Caco-2 (cell line): ENCODE data around the gene CDA. TPM values are rescaled to one million over a fixed set of nuclear protein-coding genes. Genes with fewer than 3 reads are reported as not detected.

Source experiments
- BruUV-seq: library from RNA; stranded (reverse); fragments of 400-500 nt; replicated peaks from 2 replicates; lab custom pipeline; 2021; lab: Mats Ljungman, UMichigan
- CTCF ChIA-PET: fragments of 300-600 bp; sonication (Branson Sonifier 250); formaldehyde crosslinking; loops from one replicate; lab custom pipeline; 2022; ENCODE audit warnings: antibody characterized with exemption; lab: Charles Lee
- POLR2A ChIA-PET: fragments of 300-600 bp; sonication (Branson Sonifier 250); formaldehyde crosslinking; loops from one replicate; lab custom pipeline; 2022; ENCODE audit warnings: antibody characterized with exemption; lab: Charles Lee
- DNase-seq, 2 experiments: peaks; one replicate each; pipeline versions ENCODE4 v3.0.0 to v3.0.0-alpha.2; 2020 to 2022
- H3K27me3 ChIP-seq: replicated peaks from 2 replicates; pipeline ENCODE4 v1.6.0; 2011; ENCODE audit warnings: low read length; ENCODE audit not compliant: control insufficient read depth, insufficient read depth
- H3K36me3 ChIP-seq: 2 replicates; pipeline ENCODE4 v1.5.1; 2011; ENCODE audit warnings: low read length; ENCODE audit not compliant: control insufficient read depth, insufficient read depth
- H3K4me1 ChIP-seq: fragments of 250-450 bp; sonication (Bioruptor Pico); 2 replicates; pipeline ENCODE4 v1.5.1; 2020; ENCODE audit warnings: mild to moderate bottlenecking
- H3K4me3 ChIP-seq: 2 replicates; pipeline ENCODE4 v1.5.1; 2011; ENCODE audit warnings: low read depth, mild to moderate bottlenecking, control low read depth, low read length
- H3K9me3 ChIP-seq: fragments of 250-450 bp; sonication (Bioruptor Pico); 2 replicates; pipeline ENCODE4 v1.5.1; 2020; ENCODE audit warnings: mild to moderate bottlenecking, moderate library complexity
- H3K27ac Mint-ChIP-seq: one replicate; pipeline ENCODE4 v1.8.0; 2022; ENCODE audit warnings: mixed read lengths; ENCODE audit not compliant: unreplicated experiment
- H3K27me3 Mint-ChIP-seq: one replicate; pipeline ENCODE4 v1.8.0; 2022; ENCODE audit warnings: mixed read lengths; ENCODE audit not compliant: insufficient read depth, unreplicated experiment
- H3K36me3 Mint-ChIP-seq: one replicate; pipeline ENCODE4 v1.8.0; 2022; ENCODE audit warnings: mild to moderate bottlenecking, mixed read lengths; ENCODE audit not compliant: insufficient read depth, unreplicated experiment
- H3K4me1 Mint-ChIP-seq: one replicate; pipeline ENCODE4 v1.8.0; 2022; ENCODE audit warnings: low read depth, mixed read lengths; ENCODE audit not compliant: unreplicated experiment
- H3K4me3 Mint-ChIP-seq: one replicate; pipeline ENCODE4 v1.8.0; 2022; ENCODE audit warnings: mild to moderate bottlenecking, moderate library complexity, mixed read lengths; ENCODE audit not compliant: unreplicated experiment
- H3K9me3 Mint-ChIP-seq: one replicate; pipeline ENCODE4 v1.8.0; 2022; ENCODE audit warnings: mixed read lengths; ENCODE audit not compliant: unreplicated experiment
- intact Hi-C: fragments of 100-400 bp; cut with micrococcal nuclease; formaldehyde crosslinking; loops from one replicate; pipeline ENCODE4 v1.10.0; 2022; ENCODE audit not compliant: unreplicated experiment
- total RNA-seq: library from RNA; stranded (reverse); gene quantifications from 2 replicates; pipeline ENCODE4 v1.2.3, GENCODE V29; 2022
- TF ChIP-seq, protein P1 (sequence below), 2 experiments: fragments of 200-600 bp in 1 of 2; IDR thresholded peaks; 1 replicate in 1 of 2; 2 replicates in 1 of 2; pipeline versions ENCODE4 v1.5.1 to v1.8.0; 2011 to 2022; ENCODE audit warnings: antibody characterized with exemption in 1 of 2, control low read depth in 1 of 2, inconsistent platforms in 1 of 2, low read depth in 1 of 2, low read length in 1 of 2, mild to moderate bottlenecking in 1 of 2, moderate library complexity in 1 of 2; ENCODE audit not compliant: insufficient read depth in 1 of 2, severe bottlenecking in 1 of 2, unreplicated experiment in 1 of 2

CDA gene
- total RNA-seq, 1 experiment from 2014 or later: 0.95 TPM

DNA sequence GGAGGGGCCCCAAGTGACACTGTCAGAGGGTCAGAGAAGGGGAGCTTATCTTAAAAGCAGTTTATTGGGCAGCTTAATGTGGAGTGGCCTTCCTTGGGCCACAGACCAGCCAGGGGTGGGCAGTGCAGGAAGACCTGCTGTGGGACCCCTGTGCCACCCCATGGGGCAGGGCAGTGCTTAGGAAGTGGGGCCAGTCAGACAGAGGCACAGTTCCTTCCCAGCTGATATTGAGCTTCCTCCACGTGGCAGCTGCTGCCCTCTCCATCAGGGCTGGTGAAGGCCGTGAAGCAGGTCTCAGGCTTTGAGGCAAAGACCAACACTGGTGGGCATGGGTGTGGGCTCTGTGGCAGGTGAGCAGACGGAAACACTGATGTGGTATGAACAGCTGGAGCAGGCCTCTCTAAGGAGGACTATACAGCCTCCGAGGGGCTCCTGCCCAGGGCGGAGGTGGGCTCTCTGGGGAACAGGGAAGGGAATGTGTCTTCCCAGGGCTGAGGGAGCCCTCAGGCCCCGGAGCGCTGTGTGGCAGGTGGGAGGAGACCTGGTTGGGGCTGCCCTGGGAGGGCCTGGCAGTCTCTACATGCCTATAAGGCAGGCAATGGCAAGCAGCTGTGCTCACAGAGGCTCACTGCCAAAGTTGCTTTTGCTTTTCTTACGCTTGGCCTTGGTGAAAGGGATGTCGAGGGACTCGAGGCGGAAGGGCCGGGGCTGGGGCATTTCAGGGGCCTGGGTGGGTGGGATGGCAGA, 75.2 kb downstream of the CDA start:
- Mint-ChIP-seq H3K9me3 (no peaks in the 10 kb centered on the region), H3K4me1 (peaks cover 19% of the 10 kb centered on the region), H3K36me3 (peaks cover 23% of the 10 kb centered on the region), H3K4me3 (no peak overlapping the region), H3K27me3 (no peaks in the 10 kb centered on the region), H3K27ac (no peak overlapping the region)
- TF ChIP-seq, protein P1, sequence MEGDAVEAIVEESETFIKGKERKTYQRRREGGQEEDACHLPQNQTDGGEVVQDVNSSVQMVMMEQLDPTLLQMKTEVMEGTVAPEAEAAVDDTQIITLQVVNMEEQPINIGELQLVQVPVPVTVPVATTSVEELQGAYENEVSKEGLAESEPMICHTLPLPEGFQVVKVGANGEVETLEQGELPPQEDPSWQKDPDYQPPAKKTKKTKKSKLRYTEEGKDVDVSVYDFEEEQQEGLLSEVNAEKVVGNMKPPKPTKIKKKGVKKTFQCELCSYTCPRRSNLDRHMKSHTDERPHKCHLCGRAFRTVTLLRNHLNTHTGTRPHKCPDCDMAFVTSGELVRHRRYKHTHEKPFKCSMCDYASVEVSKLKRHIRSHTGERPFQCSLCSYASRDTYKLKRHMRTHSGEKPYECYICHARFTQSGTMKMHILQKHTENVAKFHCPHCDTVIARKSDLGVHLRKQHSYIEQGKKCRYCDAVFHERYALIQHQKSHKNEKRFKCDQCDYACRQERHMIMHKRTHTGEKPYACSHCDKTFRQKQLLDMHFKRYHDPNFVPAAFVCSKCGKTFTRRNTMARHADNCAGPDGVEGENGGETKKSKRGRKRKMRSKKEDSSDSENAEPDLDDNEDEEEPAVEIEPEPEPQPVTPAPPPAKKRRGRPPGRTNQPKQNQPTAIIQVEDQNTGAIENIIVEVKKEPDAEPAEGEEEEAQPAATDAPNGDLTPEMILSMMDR (IDR thresholded peaks at IDR 0.05; ENCODE audit: insufficient read depth in 1 of 2, low read depth in 1 of 2, low read length in 1 of 2, severe bottlenecking in 1 of 2, unreplicated experiment in 1 of 2): no peak
- Histone ChIP-seq H3K9me3 (no peaks in the 10 kb centered on the region), H3K36me3 (no peaks in the 10 kb centered on the region), H3K4me3 (no peak overlapping the region), H3K27me3 (no peaks in the 10 kb centered on the region), H3K4me1 (no peaks in the 10 kb centered on the region)
- BruUV-seq: no TSS peak
- no peak for DNase-seq
- intact Hi-C loops: no loop called here
- ChIA-PET POLR2A (no interaction called here), CTCF (no interaction called here)

DNA sequence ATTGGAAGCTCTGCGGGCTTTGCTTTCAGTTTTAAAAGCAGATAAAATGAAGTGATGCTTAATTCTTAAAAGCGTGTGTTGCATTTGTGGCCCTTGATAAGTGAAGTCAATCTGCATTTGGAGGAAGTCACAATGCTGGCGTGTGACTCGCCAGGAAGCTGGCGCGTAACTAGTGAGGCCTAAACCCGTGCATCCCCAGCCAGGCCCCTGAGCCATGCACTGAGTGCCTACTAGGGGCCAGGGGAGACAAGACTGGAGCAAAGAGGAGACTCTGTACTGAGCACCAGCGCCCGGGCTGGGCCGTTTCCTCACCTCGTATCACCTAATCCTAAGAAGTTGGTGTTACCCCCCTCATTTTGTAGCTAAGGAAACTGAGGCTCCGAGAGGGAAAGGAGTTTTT, 76.8 kb downstream of the CDA start:
- TF ChIP-seq, protein P1 (IDR thresholded peaks at IDR 0.05; ENCODE audit: insufficient read depth in 1 of 2, low read depth in 1 of 2, low read length in 1 of 2, severe bottlenecking in 1 of 2, unreplicated experiment in 1 of 2): no peak
- Mint-ChIP-seq H3K27me3 (no peaks in the 10 kb centered on the region), H3K36me3 (peaks cover 8% of the 10 kb centered on the region), H3K4me1 (peaks cover 7% of the 10 kb centered on the region), H3K27ac (no peak overlapping the region), H3K4me3 (no peak overlapping the region), H3K9me3 (no peaks in the 10 kb centered on the region)
- no peaks in the 10 kb centered on the region for H3K36me3 ChIP-seq
- no peak for DNase-seq
- no TSS peak for BruUV-seq
- no peaks in the 10 kb centered on the region for H3K4me1 ChIP-seq
- intact Hi-C loops: no loop called here
- ChIA-PET POLR2A (no interaction called here), CTCF (no interaction called here)
- H3K27me3 ChIP-seq: no peaks in the 10 kb centered on the region
- no peaks in the 10 kb centered on the region for H3K9me3 ChIP-seq
- H3K4me3 ChIP-seq: no peak overlapping the region

DNA sequence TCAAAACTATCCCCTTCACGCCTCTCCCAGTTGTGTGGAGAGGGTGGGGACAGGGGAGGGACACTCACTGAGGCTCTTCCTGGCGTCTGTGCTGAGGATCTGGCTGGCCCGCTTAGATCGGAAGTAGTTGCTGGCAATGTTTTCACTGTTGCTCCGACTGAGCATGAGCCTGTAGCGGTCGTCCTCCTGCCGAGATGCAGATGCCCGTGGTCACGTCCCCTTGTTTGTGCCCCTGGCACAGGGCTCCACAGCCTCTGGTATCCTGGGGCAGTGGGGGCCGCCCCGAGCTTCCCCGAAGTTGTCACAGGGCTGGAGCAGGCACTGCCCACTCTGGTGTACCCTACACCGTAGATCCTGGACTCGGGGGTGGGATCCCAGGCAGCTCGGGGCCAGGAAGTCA, 77.2 kb downstream of the CDA start:
- no peaks in the 10 kb centered on the region for H3K4me1 ChIP-seq
- Mint-ChIP-seq H3K36me3 (peaks cover 4% of the 10 kb centered on the region), H3K4me1 (peaks cover 7% of the 10 kb centered on the region), H3K27me3 (no peaks in the 10 kb centered on the region), H3K4me3 (no peak overlapping the region), H3K27ac (no peak overlapping the region), H3K9me3 (no peaks in the 10 kb centered on the region)
- intact Hi-C loops: no loop called here
- ChIA-PET CTCF (no interaction called here), POLR2A (no interaction called here)
- no peaks in the 10 kb centered on the region for H3K36me3 ChIP-seq
- no peaks in the 10 kb centered on the region for H3K9me3 ChIP-seq
- BruUV-seq: no TSS peak
- no peaks in the 10 kb centered on the region for H3K27me3 ChIP-seq
- DNase-seq: no peak
- no peak overlapping the region for H3K4me3 ChIP-seq
- TF ChIP-seq, protein P1 (IDR thresholded peaks at IDR 0.05; ENCODE audit: insufficient read depth in 1 of 2, low read depth in 1 of 2, low read length in 1 of 2, severe bottlenecking in 1 of 2, unreplicated experiment in 1 of 2): no peak
